H9 (cell line): ENCODE measurements around the gene IL10RA. TPM values are rescaled to one million over a fixed set of nuclear protein-coding genes. Genes with fewer than 3 reads are reported as not detected.

ENCODE experiments used
- DNase-seq: peaks from one replicate; pipeline ENCODE4 v3.0.0-alpha.2; 2017
- H2AFZ ChIP-seq: one replicate; pipeline ENCODE4 v1.6.1; 2013; ENCODE audit warnings: mild to moderate bottlenecking, low read length, control low read depth, moderate library complexity
- H2AK5ac ChIP-seq: 2 replicates; pipeline ENCODE4 v1.6.1; 2013; ENCODE audit warnings: low read length, control low read depth, mixed read lengths; ENCODE audit not compliant: insufficient read length
- H2BK120ac ChIP-seq: one replicate; pipeline ENCODE4 v1.6.1; 2013; ENCODE audit warnings: low read depth, mild to moderate bottlenecking, low read length, control low read depth, inconsistent platforms; ENCODE audit not compliant: poor library complexity, severe bottlenecking
- H2BK12ac ChIP-seq: 2 replicates; pipeline ENCODE4 v1.6.1; 2013; ENCODE audit warnings: low read length, control low read depth, mixed read lengths, low read depth; ENCODE audit not compliant: insufficient read length
- H2BK15ac ChIP-seq: 2 replicates; pipeline ENCODE4 v1.6.1; 2013; ENCODE audit warnings: low read depth, low read length, control low read depth
- H2BK20ac ChIP-seq: one replicate; pipeline ENCODE4 v1.6.1; 2013; ENCODE audit warnings: low read depth, mild to moderate bottlenecking, low read length, control low read depth, inconsistent platforms; ENCODE audit not compliant: poor library complexity, severe bottlenecking
- H2BK5ac ChIP-seq: 2 replicates; pipeline ENCODE4 v1.6.1; 2013; ENCODE audit warnings: low read length, control low read depth, mixed read lengths; ENCODE audit not compliant: insufficient read length
- H3K14ac ChIP-seq: 2 replicates; pipeline ENCODE4 v1.6.1; 2013; ENCODE audit warnings: low read length, control low read depth; ENCODE audit not compliant: insufficient read depth
- H3K18ac ChIP-seq: 2 replicates; pipeline ENCODE4 v1.6.1; 2013; ENCODE audit warnings: low read depth, mild to moderate bottlenecking, mixed read lengths, low read length, control low read depth; ENCODE audit not compliant: insufficient read length
- H3K23ac ChIP-seq: 2 replicates; pipeline ENCODE4 v1.6.1; 2013; ENCODE audit warnings: low read length, control low read depth, mixed read lengths, low read depth; ENCODE audit not compliant: insufficient read length
- H3K23me2 ChIP-seq: 2 replicates; pipeline ENCODE4 v1.6.1; 2013; ENCODE audit warnings: low read depth, mild to moderate bottlenecking, mixed read lengths, low read length, control low read depth; ENCODE audit not compliant: insufficient read length, poor library complexity, severe bottlenecking
- H3K27ac ChIP-seq: 2 replicates; pipeline ENCODE4 v1.5.1; 2013; ENCODE audit warnings: low read length, control low read depth, mixed read lengths, low read depth; ENCODE audit not compliant: insufficient read length
- H3K27me3 ChIP-seq: 2 replicates; pipeline ENCODE4 v1.6.1; 2013; ENCODE audit warnings: low read length, control low read depth, inconsistent platforms; ENCODE audit not compliant: insufficient read depth
- H3K4ac ChIP-seq: 2 replicates; pipeline ENCODE4 v1.6.1; 2013; ENCODE audit warnings: low read depth, mild to moderate bottlenecking, control low read depth, inconsistent platforms, low read length, moderate library complexity
- H3K4me1 ChIP-seq: 2 replicates; pipeline ENCODE4 v1.6.1; 2013; ENCODE audit warnings: low read length, control low read depth, inconsistent platforms; ENCODE audit not compliant: insufficient read depth
- H3K4me2 ChIP-seq: 2 replicates; pipeline ENCODE4 v1.6.1; 2013; ENCODE audit warnings: low read length, control low read depth, mixed read lengths; ENCODE audit not compliant: insufficient read length, insufficient read depth
- H3K56ac ChIP-seq: 2 replicates; pipeline ENCODE4 v1.6.1; 2013; ENCODE audit warnings: low read depth, mild to moderate bottlenecking, mixed read lengths, low read length, control low read depth; ENCODE audit not compliant: insufficient read length
- H3K79me1 ChIP-seq: 2 replicates; pipeline ENCODE4 v1.6.1; 2013; ENCODE audit warnings: low read depth, mild to moderate bottlenecking, moderate library complexity, low read length, control low read depth, inconsistent platforms; ENCODE audit not compliant: insufficient read depth, poor library complexity, severe bottlenecking
- H3K79me2 ChIP-seq: 2 replicates; pipeline ENCODE4 v1.6.1; 2013; ENCODE audit warnings: low read length, control low read depth, inconsistent platforms; ENCODE audit not compliant: insufficient read depth
- H3K9ac ChIP-seq: 2 replicates; pipeline ENCODE4 v1.6.1; 2013; ENCODE audit warnings: low read length, control low read depth, mixed read lengths; ENCODE audit not compliant: insufficient read length; ENCODE audit errors: extremely low read depth
- H3K9me3 ChIP-seq: one replicate; pipeline ENCODE4 v1.6.1; 2013; ENCODE audit warnings: low read depth, low read length, inconsistent platforms; ENCODE audit not compliant: control insufficient read depth
- H3T11ph ChIP-seq: one replicate; pipeline ENCODE4 v1.6.1; 2013; ENCODE audit warnings: mild to moderate bottlenecking, low read length, control low read depth, inconsistent platforms
- H4K20me1 ChIP-seq: one replicate; pipeline ENCODE4 v1.6.1; 2013; ENCODE audit not compliant: control insufficient read depth, insufficient read length, insufficient read depth
- H4K5ac ChIP-seq: 2 replicates; pipeline ENCODE4 v1.6.1; 2013; ENCODE audit warnings: low read depth, mild to moderate bottlenecking, mixed read lengths, low read length, control low read depth; ENCODE audit not compliant: insufficient read length
- H4K8ac ChIP-seq: replicated peaks from 2 replicates; pipeline ENCODE4 v1.6.1; 2013; ENCODE audit warnings: low read length, control low read depth, mixed read lengths, low read depth; ENCODE audit not compliant: insufficient read length
- H4K91ac ChIP-seq: 2 replicates; pipeline ENCODE4 v1.6.1; 2013; ENCODE audit warnings: low read depth, mild to moderate bottlenecking, moderate library complexity, mixed read lengths, low read length, control low read depth; ENCODE audit not compliant: insufficient read length
- H3K27ac Mint-ChIP-seq, 3 experiments: 2 replicates in 2 of 3; 3 replicates in 1 of 3; pipeline ENCODE4 v1.8.0; 2020 to 2021; ENCODE audit warnings: mixed read lengths in 3 of 3, mild to moderate bottlenecking in 1 of 3, moderate library complexity in 1 of 3
- H3K27me3 Mint-ChIP-seq: 2 replicates; pipeline ENCODE4 v1.8.0; 2021; ENCODE audit warnings: low read depth, mild to moderate bottlenecking, moderate library complexity, mixed read lengths
- H3K36me3 Mint-ChIP-seq, 3 experiments: 2 replicates in 2 of 3; 3 replicates in 1 of 3; pipeline ENCODE4 v1.8.0; 2020 to 2021; ENCODE audit warnings: low read depth in 3 of 3, mixed read lengths in 3 of 3; ENCODE audit not compliant: insufficient read depth in 1 of 3
- H3K4me1 Mint-ChIP-seq, 2 experiments: 2 replicates each; pipeline ENCODE4 v1.8.0; 2020; ENCODE audit warnings: mixed read lengths in 2 of 2
- H3K4me3 Mint-ChIP-seq, 2 experiments: 2 replicates in 1 of 2; 3 replicates in 1 of 2; pipeline ENCODE4 v1.8.0; 2020 to 2021; ENCODE audit warnings: mild to moderate bottlenecking in 2 of 2, mixed read lengths in 2 of 2, moderate library complexity in 1 of 2
- H3K9me3 Mint-ChIP-seq, 2 experiments: 2 replicates in 1 of 2; 3 replicates in 1 of 2; pipeline ENCODE4 v1.8.0; 2020; ENCODE audit warnings: mild to moderate bottlenecking in 2 of 2, mixed read lengths in 2 of 2, moderate library complexity in 1 of 2
- WGBS: extraction: QIAGEN DNeasy Blood & Tissue Kit; methylation state at CpG from one replicate; pipeline ENCODE4 v1.1.7; 2013; ENCODE audit warnings: missing lambda C conversion rate, low lambda C conversion rate, mixed read lengths; ENCODE audit not compliant: insufficient read length; ENCODE audit errors: extremely low coverage; 5-methylcytosine and 5-hydroxymethylcytosine counted together
- total RNA-seq: library from RNA; stranded (reverse); gene quantifications from 2 replicates; pipeline ENCODE4 v1.2.1, GENCODE V29; 2021
- TF ChIP-seq, protein P1 (sequence below): fragments of 200-600 bp; sonication (generic); conservative IDR thresholded peaks from 3 replicates; pipeline ENCODE4 v1.8.0; 2021; ENCODE audit warnings: antibody characterized with exemption, mild to moderate bottlenecking

Gene IL10RA
- total RNA-seq, 1 experiment from 2014 or later = not detected

DNA sequence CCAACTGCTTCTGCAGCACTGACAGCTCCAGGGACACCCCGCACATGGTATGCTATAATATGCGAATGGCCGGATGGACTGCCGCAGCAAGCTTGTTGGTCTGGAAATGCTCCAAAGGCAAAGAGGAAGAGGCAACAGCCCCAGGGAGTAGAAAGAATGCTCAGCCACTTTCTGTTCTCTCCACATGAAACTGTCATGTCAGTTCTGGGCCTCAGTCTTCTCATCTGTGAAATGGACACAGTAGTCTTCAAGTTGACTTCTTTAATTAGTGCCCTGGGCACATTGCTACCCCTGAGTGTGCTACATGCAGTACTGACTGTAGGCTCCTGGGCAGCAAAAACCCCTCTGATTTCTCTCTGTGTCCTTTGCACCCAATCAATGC is 19.9 kb downstream of the IL10RA start:
- peaks cover 21% of the 10 kb centered on the region for H3K27me3 Mint-ChIP-seq
- Histone ChIP-seq H3K9me3 (no peaks in the 10 kb centered on the region), H3K9ac (no peak overlapping the region), H3K4me1 (0 out of 2 replicates have a peak, but pooled peaks cover 6% of the 10 kb centered on the region), H2BK15ac (no peak overlapping the region), H3K23ac (no peak overlapping the region), H4K5ac (no peak overlapping the region), H2BK20ac (no peak overlapping the region), H3K18ac (no peak overlapping the region), H2AK5ac (no peak overlapping the region), H4K91ac (no peak overlapping the region), H3T11ph (no peak overlapping the region), H3K27ac (no peak overlapping the region), H3K79me1 (no peaks in the 10 kb centered on the region), H3K4me2 (no peak overlapping the region), H4K20me1 (no peaks in the 10 kb centered on the region), H3K23me2 (no peaks in the 10 kb centered on the region), H3K79me2 (no peaks in the 10 kb centered on the region), H3K4ac (no peak overlapping the region), H3K14ac (no peak overlapping the region), H4K8ac (no peak overlapping the region), H3K27me3 (peaks cover 2% of the 10 kb centered on the region; the same call in 1 of the 2 replicates), H3K56ac (no peak overlapping the region), H2BK12ac (no peak overlapping the region), H2BK5ac (no peak overlapping the region), H2BK120ac (no peak overlapping the region), H2AFZ (no peak overlapping the region)
- H3K27ac Mint-ChIP-seq = no peak overlapping the region
- TF ChIP-seq, protein P1, sequence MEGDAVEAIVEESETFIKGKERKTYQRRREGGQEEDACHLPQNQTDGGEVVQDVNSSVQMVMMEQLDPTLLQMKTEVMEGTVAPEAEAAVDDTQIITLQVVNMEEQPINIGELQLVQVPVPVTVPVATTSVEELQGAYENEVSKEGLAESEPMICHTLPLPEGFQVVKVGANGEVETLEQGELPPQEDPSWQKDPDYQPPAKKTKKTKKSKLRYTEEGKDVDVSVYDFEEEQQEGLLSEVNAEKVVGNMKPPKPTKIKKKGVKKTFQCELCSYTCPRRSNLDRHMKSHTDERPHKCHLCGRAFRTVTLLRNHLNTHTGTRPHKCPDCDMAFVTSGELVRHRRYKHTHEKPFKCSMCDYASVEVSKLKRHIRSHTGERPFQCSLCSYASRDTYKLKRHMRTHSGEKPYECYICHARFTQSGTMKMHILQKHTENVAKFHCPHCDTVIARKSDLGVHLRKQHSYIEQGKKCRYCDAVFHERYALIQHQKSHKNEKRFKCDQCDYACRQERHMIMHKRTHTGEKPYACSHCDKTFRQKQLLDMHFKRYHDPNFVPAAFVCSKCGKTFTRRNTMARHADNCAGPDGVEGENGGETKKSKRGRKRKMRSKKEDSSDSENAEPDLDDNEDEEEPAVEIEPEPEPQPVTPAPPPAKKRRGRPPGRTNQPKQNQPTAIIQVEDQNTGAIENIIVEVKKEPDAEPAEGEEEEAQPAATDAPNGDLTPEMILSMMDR = no peak
- H3K9me3 Mint-ChIP-seq = no peaks in the 10 kb centered on the region
- H3K4me3 Mint-ChIP-seq = no peak overlapping the region
- H3K4me1 Mint-ChIP-seq = peaks cover 8 to 10% of the 10 kb centered on the region in 2 experiments
- WGBS = no CpG with 5 or more reads among the region's 4 CpGs
- H3K36me3 Mint-ChIP-seq = no peaks in the 10 kb centered on the region
- no peak for DNase-seq
